B cell (primary cell): Measurements from ENCODE around the gene TMEM234. TPM values are rescaled to one million over a fixed set of nuclear protein-coding genes. Genes with fewer than 3 reads are reported as not detected.

ENCODE experiments used
- ATAC-seq: fragments of 200-7000 bp; cut with Tn5 transposase; one replicate; pipeline ENCODE4 v1.10.0; 2021; ENCODE audit warnings: low read depth, mild to moderate bottlenecking, moderate number of reproducible peaks, moderate library complexity
- CTCF ChIA-PET: fragments of 350-600 bp; sonication (Branson Sonifier 250); formaldehyde crosslinking; loops from one replicate; lab custom pipeline; 2021; ENCODE audit warnings: antibody characterized with exemption, inconsistent platforms; lab: Charles Lee
- POLR2A ChIA-PET: fragments of 350-600 bp; sonication (Branson Sonifier 250); formaldehyde crosslinking; loops from one replicate; lab custom pipeline; 2021; ENCODE audit warnings: antibody characterized with exemption; lab: Charles Lee
- DNase-seq: peaks from one replicate; pipeline ENCODE4 v3.0.0; 2013
- H2AFZ ChIP-seq: 2 replicates; pipeline ENCODE4 v1.6.1; 2012; ENCODE audit warnings: mild to moderate bottlenecking, low read depth, low read length; ENCODE audit not compliant: insufficient read depth, poor library complexity, severe bottlenecking
- H3K27ac ChIP-seq, 2 donors: 1 replicate in 1 of 2; 2 replicates in 1 of 2; pipeline ENCODE4 v1.5.1; 2012 to 2013; ENCODE audit warnings: low read length in 2 of 2, mild to moderate bottlenecking in 2 of 2, moderate library complexity in 1 of 2
- H3K27me3 ChIP-seq, 4 experiments: fragments of 200-600 bp in 1 of 4; sonication (generic) in 1 of 4; replicated peaks in 1 of 4; 1 replicate in 2 of 4; 2 replicates in 2 of 4; pipeline versions ENCODE4 v1.6.1 to v1.7.0; 2013 to 2016; ENCODE audit warnings: low read length in 3 of 4, mild to moderate bottlenecking in 2 of 4, mixed read lengths in 1 of 4, moderate library complexity in 1 of 4; ENCODE audit not compliant: insufficient read depth in 4 of 4, control insufficient read depth in 3 of 4; ENCODE audit errors: control extremely low read depth in 1 of 4
- H3K36me3 ChIP-seq, 2 experiments: replicated peaks in 1 of 2; 1 replicate in 1 of 2; 2 replicates in 1 of 2; pipeline versions ENCODE4 v1.6.1 to v1.7.1; 2013; ENCODE audit warnings: low read length in 1 of 2; ENCODE audit not compliant: insufficient read depth in 2 of 2, control insufficient read depth in 1 of 2; ENCODE audit errors: control extremely low read depth in 1 of 2, extremely low read depth in 1 of 2
- H3K4me1 ChIP-seq, 2 donors: fragments of 200-600 bp in 1 of 2; sonication (generic) in 1 of 2; 1 replicate in 1 of 2; 2 replicates in 1 of 2; pipeline versions ENCODE4 v1.5.1 to v1.6.1; 2013 to 2017; ENCODE audit warnings: low read length in 2 of 2; ENCODE audit not compliant: control insufficient read depth in 2 of 2, insufficient read depth in 2 of 2
- H3K4me2 ChIP-seq: replicated peaks from 2 replicates; pipeline ENCODE3; 2012; ENCODE audit warnings: mild to moderate bottlenecking, low read depth, low read length; ENCODE audit not compliant: poor library complexity, severe bottlenecking
- H3K4me3 ChIP-seq, 5 experiments: fragments of 200-600 bp in 1 of 5; sonication (generic) in 1 of 5; 1 replicate in 3 of 5; 2 replicates in 2 of 5; pipeline versions ENCODE4 v1.5.1 to v1.7.0; 2011 to 2016; ENCODE audit warnings: low read length in 4 of 5, mild to moderate bottlenecking in 4 of 5, low read depth in 2 of 5, control low read depth in 1 of 5, moderate library complexity in 1 of 5; ENCODE audit not compliant: insufficient read depth in 1 of 5; ENCODE audit errors: control extremely low read depth in 1 of 5, extremely low read depth in 1 of 5
- H3K79me2 ChIP-seq: fragments of 200-600 bp; sonication (generic); one replicate; pipeline ENCODE4 v1.6.0; 2016; ENCODE audit warnings: low read length; ENCODE audit not compliant: control insufficient read depth, insufficient read depth
- H3K9ac ChIP-seq: fragments of 200-600 bp; sonication (generic); 2 replicates; pipeline ENCODE4 v1.6.1; 2017; ENCODE audit warnings: mild to moderate bottlenecking, low read length, moderate library complexity
- H3K9me3 ChIP-seq, 3 donors: one replicate each; pipeline versions ENCODE4 v1.6.1 to v1.7.1; 2013; ENCODE audit warnings: low read length in 2 of 3; ENCODE audit not compliant: control insufficient read depth in 2 of 3, insufficient read depth in 1 of 3; ENCODE audit errors: control extremely low read depth in 1 of 3
- H4K20me1 ChIP-seq: 2 replicates; pipeline ENCODE4 v1.6.0; 2012; ENCODE audit warnings: mild to moderate bottlenecking, low read length; ENCODE audit not compliant: insufficient read depth, control insufficient read depth, poor library complexity, severe bottlenecking
- H3K27ac Mint-ChIP-seq: one replicate; pipeline ENCODE4 v1.8.0; 2021; ENCODE audit warnings: mixed read lengths
- H3K27me3 Mint-ChIP-seq: one replicate; pipeline ENCODE4 v1.8.0; 2021; ENCODE audit warnings: mixed read lengths
- H3K4me1 Mint-ChIP-seq: one replicate; pipeline ENCODE4 v1.8.0; 2021; ENCODE audit warnings: mixed read lengths
- H3K4me3 Mint-ChIP-seq: one replicate; pipeline ENCODE4 v1.8.0; 2021; ENCODE audit warnings: mixed read lengths
- H3K9me3 Mint-ChIP-seq: one replicate; pipeline ENCODE4 v1.8.0; 2022; ENCODE audit warnings: mixed read lengths; ENCODE audit not compliant: insufficient read depth
- EZH2 ChIP-seq: IDR thresholded peaks from 2 replicates; pipeline ENCODE4 v1.6.1; 2012; ENCODE audit warnings: borderline replicate concordance, low read depth, mild to moderate bottlenecking, moderate library complexity, low read length; ENCODE audit not compliant: insufficient read depth, poor library complexity, severe bottlenecking
- WGBS: methylation state at CpG from one replicate; pipeline ENCODE4 v1.1.5; 2013; ENCODE audit warnings: missing lambda C conversion rate; ENCODE audit not compliant: insufficient coverage; 5-methylcytosine and 5-hydroxymethylcytosine counted together
- intact Hi-C: fragments of 100-400 bp; cut with micrococcal nuclease; formaldehyde crosslinking; loops from one replicate; pipeline ENCODE4 v1.10.0; 2022
- polyA plus RNA-seq: library from polyadenylated mRNA; depleted of rRNA; stranded (reverse); fragments of >200 nt; gene quantifications from 2 replicates; pipeline ENCODE4 v1.2.3, GENCODE V29; 2012
- total RNA-seq, 2 donors: library from RNA; stranded (reverse); fragments of 120-200 nt in 1 of 2; gene quantifications; 1 replicate in 1 of 2; 2 replicates in 1 of 2; pipeline versions ENCODE4 v1.2.3 to v1.2.4, GENCODE V29; 2013 to 2022
- TF ChIP-seq, protein P1 (sequence below): fragments of 200-600 bp; IDR thresholded peaks from one replicate; pipeline ENCODE4 v1.8.0; 2022; ENCODE audit warnings: antibody characterized with exemption, mild to moderate bottlenecking

The TMEM234 gene
- total and polyA plus RNA-seq, 2 donors (not counting 1 experiment from before 2014, with no cell fraction given), result 22.0 to 60.8 TPM

GRCh38 chr1:32247983-32248889 is 26.1 kb upstream of the TMEM234 start:
- no peaks in the 10 kb centered on the region for H3K36me3 ChIP-seq
- H3K4me1 ChIP-seq, result peaks cover 72 to 73% of the 10 kb centered on the region in 2 donors
- no peaks in the 10 kb centered on the region for H3K9me3 Mint-ChIP-seq
- H3K9ac ChIP-seq, result peak overlapping the region; percentile 40
- H2AFZ ChIP-seq, result peak overlapping the region; percentile 85
- no peaks in the 10 kb centered on the region for H3K27me3 ChIP-seq
- peak overlapping the region; percentile 82 for H3K4me2 ChIP-seq
- H3K9me3 ChIP-seq, result no peaks in the 10 kb centered on the region
- POLR2A ChIA-PET, result interaction anchor here (0.6 to 4.7 kb wide), 10 partner anchors 8 to 146 kb away, joined by 3 to 60 read pairs (median 6); partner anchors contain the start of genes BSDC1, MARCKSL1 and TXLNA
- H3K27ac Mint-ChIP-seq, result peak overlapping the region; percentile 84
- H3K27ac ChIP-seq, result peak overlapping the region; percentile 94 to 95
- DNase-seq (peak; percentile 77), ATAC-seq (peak; percentile 11)
- H4K20me1 ChIP-seq, result no peaks in the 10 kb centered on the region
- CTCF ChIA-PET, result interaction anchor here (0.7 to 6.3 kb wide), 32 partner anchors 8 to 284 kb away, joined by 3 to 84 read pairs (median 5); partner anchors contain the start of genes BSDC1, CCDC28B, HDAC1 and KPNA6
- H3K4me3 ChIP-seq, result peak overlapping the region in 3 of 5 experiments; percentile 7 to 56 (median 29)
- peak overlapping the region; percentile 68 for H3K4me3 Mint-ChIP-seq
- H3K27me3 Mint-ChIP-seq, result no peaks in the 10 kb centered on the region
- 2% methylated on average over 26 of the region's 31 CpGs for WGBS
- H3K4me1 Mint-ChIP-seq, result peaks cover 64% of the 10 kb centered on the region
- intact Hi-C loops, result no loop called here
- TF ChIP-seq EZH2, result no peak
- TF ChIP-seq, protein P1, sequence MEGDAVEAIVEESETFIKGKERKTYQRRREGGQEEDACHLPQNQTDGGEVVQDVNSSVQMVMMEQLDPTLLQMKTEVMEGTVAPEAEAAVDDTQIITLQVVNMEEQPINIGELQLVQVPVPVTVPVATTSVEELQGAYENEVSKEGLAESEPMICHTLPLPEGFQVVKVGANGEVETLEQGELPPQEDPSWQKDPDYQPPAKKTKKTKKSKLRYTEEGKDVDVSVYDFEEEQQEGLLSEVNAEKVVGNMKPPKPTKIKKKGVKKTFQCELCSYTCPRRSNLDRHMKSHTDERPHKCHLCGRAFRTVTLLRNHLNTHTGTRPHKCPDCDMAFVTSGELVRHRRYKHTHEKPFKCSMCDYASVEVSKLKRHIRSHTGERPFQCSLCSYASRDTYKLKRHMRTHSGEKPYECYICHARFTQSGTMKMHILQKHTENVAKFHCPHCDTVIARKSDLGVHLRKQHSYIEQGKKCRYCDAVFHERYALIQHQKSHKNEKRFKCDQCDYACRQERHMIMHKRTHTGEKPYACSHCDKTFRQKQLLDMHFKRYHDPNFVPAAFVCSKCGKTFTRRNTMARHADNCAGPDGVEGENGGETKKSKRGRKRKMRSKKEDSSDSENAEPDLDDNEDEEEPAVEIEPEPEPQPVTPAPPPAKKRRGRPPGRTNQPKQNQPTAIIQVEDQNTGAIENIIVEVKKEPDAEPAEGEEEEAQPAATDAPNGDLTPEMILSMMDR, result peak; percentile 90
- peaks cover 15% of the 10 kb centered on the region for H3K79me2 ChIP-seq
